Spinal cord (tissue), 10 donors: ENCODE data around the gene GPR85. TPM values are rescaled to one million over a fixed set of nuclear protein-coding genes. Genes with fewer than 3 reads are reported as not detected.
A peak's percentile ranks its signal among the peaks of the same experiment; 100 is the strongest.

ENCODE experiments used
- DNase-seq, 6 donors: peaks; one replicate each; pipeline versions ENCODE4 v3.0.0 to v3.0.0-alpha.2; 2013 to 2015; ENCODE audit warnings: low spot score in 6 of 6, low read depth in 4 of 6
- H3K27ac ChIP-seq: one replicate; pipeline ENCODE4 v1.5.1; 2013; ENCODE audit warnings: low read depth, low read length, control low read depth
- H3K27me3 ChIP-seq: one replicate; pipeline ENCODE4 v1.6.1; 2013; ENCODE audit warnings: low read length; ENCODE audit not compliant: control insufficient read depth, insufficient read depth
- H3K36me3 ChIP-seq: one replicate; pipeline ENCODE4 v1.6.1; 2013; ENCODE audit warnings: low read length; ENCODE audit not compliant: control insufficient read depth, insufficient read depth
- H3K4me1 ChIP-seq: one replicate; pipeline ENCODE4 v1.6.1; 2013; ENCODE audit warnings: low read length; ENCODE audit not compliant: control insufficient read depth, insufficient read depth
- H3K4me3 ChIP-seq: one replicate; pipeline ENCODE4 v1.5.1; 2013; ENCODE audit warnings: low read depth, low read length, control low read depth
- H3K9me3 ChIP-seq: one replicate; pipeline ENCODE4 v1.6.1; 2013; ENCODE audit warnings: low read length; ENCODE audit not compliant: control insufficient read depth, insufficient read depth
- WGBS: methylation state at CpG from one replicate; pipeline ENCODE4 v1.1.5; 2013; ENCODE audit warnings: missing lambda C conversion rate; ENCODE audit not compliant: insufficient coverage; 5-methylcytosine and 5-hydroxymethylcytosine counted together
- long read RNA-seq, 4 donors: transcript quantifications; one replicate each; lab custom pipeline, GENCODE V29; 2026
- polyA plus RNA-seq, 2 donors: library from polyadenylated mRNA; unstranded; fragments of 120-200 nt; gene quantifications; one replicate each; pipeline ENCODE4 v1.2.1, GENCODE V29; 2013; ENCODE audit not compliant: insufficient read length in 2 of 2
- total RNA-seq, 2 donors: library from RNA; depleted of rRNA in 1 of 2; stranded (reverse); fragments of 120-200 nt in 1 of 2; fragments of >200 nt in 1 of 2; gene quantifications; one replicate each; pipeline versions ENCODE4 v1.2.3 to v1.2.4, GENCODE V29; 2013 to 2014
- donor health status: healthy.

Gene GPR85, protein sequence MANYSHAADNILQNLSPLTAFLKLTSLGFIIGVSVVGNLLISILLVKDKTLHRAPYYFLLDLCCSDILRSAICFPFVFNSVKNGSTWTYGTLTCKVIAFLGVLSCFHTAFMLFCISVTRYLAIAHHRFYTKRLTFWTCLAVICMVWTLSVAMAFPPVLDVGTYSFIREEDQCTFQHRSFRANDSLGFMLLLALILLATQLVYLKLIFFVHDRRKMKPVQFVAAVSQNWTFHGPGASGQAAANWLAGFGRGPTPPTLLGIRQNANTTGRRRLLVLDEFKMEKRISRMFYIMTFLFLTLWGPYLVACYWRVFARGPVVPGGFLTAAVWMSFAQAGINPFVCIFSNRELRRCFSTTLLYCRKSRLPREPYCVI
- total RNA-seq: 10 to 100 TPM; 13.6 to 46.8 TPM
- polyA plus RNA-seq: 10 to 100 TPM; 34.6 to 38.1 TPM
- long read RNA-seq, donor 1, full-length matches to known transcripts: 8 of 8 reads
- long read RNA-seq, donor 1, partial matches to known transcripts: 0 of 8 reads
- long read RNA-seq, donor 1, other reads (novel, unspliced or antisense): 0 of 8 reads
- long read RNA-seq, donor 2, partial matches to known transcripts: 0 of 3 reads
- long read RNA-seq, donor 2, other reads (novel, unspliced or antisense): 0 of 3 reads
- long read RNA-seq, donor 3, partial matches to known transcripts: 0 of 6 reads
- long read RNA-seq, donor 3, other reads (novel, unspliced or antisense): 0 of 6 reads
- long read RNA-seq, donor 4, partial matches to known transcripts: 0 of 3 reads
- long read RNA-seq, donor 4, other reads (novel, unspliced or antisense): 0 of 3 reads

- peak within 1 kb of the TSS; percentile 83 for H3K27ac ChIP-seq
These were observed at the start of gene GPR85 for GRCh38 chr7:113086431-113086888. Gene GPR85, minus strand, starts transcription at chr7:113086827. Its CDS starts 2,106 bp downstream, at chr7:113084721.

GRCh38 chr7:113134025-113134424 lies 47.4 kb upstream of the GPR85 start:
- H3K36me3 ChIP-seq: no peaks in the 10 kb centered on the region
- DNase-seq: no peak
- no peaks in the 10 kb centered on the region for H3K9me3 ChIP-seq
- H3K4me1 ChIP-seq: no peaks in the 10 kb centered on the region
- 78% methylated on average over 1 of the region's 1 CpG for WGBS
- H3K27me3 ChIP-seq: no peaks in the 10 kb centered on the region
- no peak overlapping the region for H3K4me3 ChIP-seq
- H3K27ac ChIP-seq: no peak overlapping the region

More at GRCh38 chr7:113086431-113086888, at the start of gene GPR85:
- DNase-seq: peak in 5 of 6 donors; percentile 53 to 97 (median 83)
- no peaks in the 10 kb centered on the region for H3K27me3 ChIP-seq
- peak within 1 kb of the TSS; percentile 47 for H3K4me3 ChIP-seq
- no peaks in the 10 kb centered on the region for H3K36me3 ChIP-seq
- no peaks in the 10 kb centered on the region for H3K9me3 ChIP-seq
- WGBS: 0% methylated on average over 21 of the region's 29 CpGs
- H3K4me1 ChIP-seq: peaks cover 9% of the 10 kb centered on the region

DNA sequence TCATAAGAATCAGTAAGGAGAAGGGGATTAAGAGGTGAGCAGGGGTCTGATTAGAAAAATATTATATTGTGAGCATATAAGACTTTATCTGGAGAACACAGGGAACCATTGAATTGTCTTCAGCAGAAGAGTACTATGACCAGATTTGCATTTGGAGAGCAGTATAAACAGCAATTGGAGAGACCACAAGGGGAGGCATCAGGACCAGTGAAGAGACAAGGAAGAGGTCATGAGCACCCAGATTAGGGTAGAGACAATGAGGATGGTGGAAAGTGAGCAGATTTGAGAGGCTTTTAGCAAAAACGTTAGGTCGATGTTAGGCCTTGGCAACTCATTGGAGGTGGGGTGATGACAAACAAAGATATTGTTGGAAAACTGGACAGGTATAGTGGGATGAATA lies 44.7 kb upstream of the GPR85 start:
- DNase-seq: no peak
- Histone ChIP-seq H3K4me3 (no peak overlapping the region), H3K27me3 (no peaks in the 10 kb centered on the region), H3K27ac (no peak overlapping the region), H3K9me3 (no peaks in the 10 kb centered on the region), H3K4me1 (no peaks in the 10 kb centered on the region), H3K36me3 (no peaks in the 10 kb centered on the region)
- WGBS: 91% methylated on average over 2 of the region's 2 CpGs

DNA sequence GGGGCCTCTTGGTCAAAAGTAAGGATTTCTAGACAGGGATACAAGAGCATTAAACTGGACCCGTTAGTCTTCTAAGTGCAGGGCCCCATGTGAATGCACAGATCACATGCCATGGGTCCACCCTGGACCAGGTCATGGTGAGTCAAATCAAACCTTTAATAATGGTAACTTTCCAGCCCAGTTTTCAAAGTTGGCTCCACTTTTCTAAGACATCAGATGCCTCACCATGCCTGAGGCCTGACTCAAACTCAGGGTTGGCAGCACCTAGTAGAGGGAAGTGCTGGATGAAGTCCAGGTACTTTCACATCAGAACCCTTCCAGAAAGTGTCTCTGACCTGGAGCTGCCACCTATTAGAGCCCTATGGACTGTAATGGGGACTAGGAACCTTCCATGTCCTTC lies 41.4 kb upstream of the GPR85 start:
- 82% methylated on average over 1 of the region's 1 CpG for WGBS
- H3K4me3 ChIP-seq: no peak overlapping the region
- no peak for DNase-seq
- H3K36me3 ChIP-seq: no peaks in the 10 kb centered on the region
- no peak overlapping the region for H3K27ac ChIP-seq
- no peaks in the 10 kb centered on the region for H3K27me3 ChIP-seq
- H3K4me1 ChIP-seq: no peaks in the 10 kb centered on the region
- no peaks in the 10 kb centered on the region for H3K9me3 ChIP-seq

DNA sequence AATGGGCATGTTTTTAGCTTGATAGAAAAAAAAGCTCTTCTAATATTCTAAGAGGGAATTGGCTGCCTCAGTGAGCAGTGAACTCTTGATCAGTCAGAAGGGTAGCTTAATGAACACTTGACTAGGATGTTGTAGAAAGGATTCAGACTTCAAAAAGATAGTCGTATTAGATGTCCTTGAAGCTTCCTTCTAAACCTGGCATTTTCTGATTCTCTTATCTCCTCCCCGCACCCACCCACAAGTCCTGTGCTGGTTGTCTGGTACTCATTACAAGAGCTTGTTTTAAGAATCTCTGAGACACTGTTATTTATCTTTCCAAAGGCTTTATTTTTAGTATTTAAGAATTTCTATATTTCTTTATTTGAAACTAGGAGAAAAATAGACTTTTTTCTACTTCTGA lies 39.1 kb upstream of the GPR85 start:
- H3K4me3 ChIP-seq: no peak overlapping the region
- H3K27ac ChIP-seq: no peak overlapping the region
- no CpG with 5 or more reads among the region's 2 CpGs for WGBS
- H3K27me3 ChIP-seq: no peaks in the 10 kb centered on the region
- DNase-seq: no peak
- no peaks in the 10 kb centered on the region for H3K9me3 ChIP-seq
- no peaks in the 10 kb centered on the region for H3K36me3 ChIP-seq
- H3K4me1 ChIP-seq: no peaks in the 10 kb centered on the region

DNA sequence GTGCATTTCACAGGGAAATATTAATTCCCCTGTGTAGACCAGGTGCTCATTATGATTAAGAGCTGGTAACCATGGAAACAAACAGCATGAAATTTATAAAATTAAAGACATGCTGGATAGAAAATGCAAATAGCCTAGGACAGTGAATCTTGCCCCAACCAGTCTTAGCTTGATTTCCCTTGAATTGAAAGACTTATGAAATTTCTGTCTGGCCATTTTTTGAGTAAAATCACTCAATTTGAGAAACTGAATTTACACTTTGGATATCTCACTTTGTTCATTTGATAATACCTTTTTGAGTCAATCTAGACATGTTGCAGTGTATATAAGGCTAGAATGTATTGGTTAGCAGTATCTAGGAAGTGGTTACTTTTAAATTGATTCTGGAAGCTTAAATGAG lies 36.1 kb upstream of the GPR85 start:
- H3K4me3 ChIP-seq: no peak overlapping the region
- no peaks in the 10 kb centered on the region for H3K36me3 ChIP-seq
- H3K27ac ChIP-seq: no peak overlapping the region
- H3K9me3 ChIP-seq: no peaks in the 10 kb centered on the region
- no peaks in the 10 kb centered on the region for H3K4me1 ChIP-seq
- DNase-seq: peak in 1 of 6 donors; percentile 29
- H3K27me3 ChIP-seq: no peaks in the 10 kb centered on the region

- H3K27ac ChIP-seq: no peak overlapping the region
- no peak overlapping the region for H3K4me3 ChIP-seq
- no peak for DNase-seq
- no peaks in the 10 kb centered on the region for H3K9me3 ChIP-seq
- WGBS: no CpG with 5 or more reads among the region's 1 CpG
- H3K27me3 ChIP-seq: no peaks in the 10 kb centered on the region
- no peaks in the 10 kb centered on the region for H3K36me3 ChIP-seq
- H3K4me1 ChIP-seq: no peaks in the 10 kb centered on the region
These were observed 34.0 kb upstream of the GPR85 start for GRCh38 chr7:113120647-113121046.

- Histone ChIP-seq H3K27ac (no peak overlapping the region), H3K9me3 (no peaks in the 10 kb centered on the region), H3K4me1 (no peaks in the 10 kb centered on the region), H3K27me3 (no peaks in the 10 kb centered on the region), H3K36me3 (no peaks in the 10 kb centered on the region), H3K4me3 (no peak overlapping the region)
- WGBS: no CpG with 5 or more reads among the region's 6 CpGs
- no peak for DNase-seq
These were observed 32.8 kb upstream of the GPR85 start for GRCh38 chr7:113119429-113119828.

GRCh38 chr7:113118074-113118959 lies 31.7 kb upstream of the GPR85 start, which contains the start of gene SMIM30:
Gene SMIM30, minus strand, starts transcription at chr7:113118554. Its CDS starts 976 bp downstream, at chr7:113117578.
- Histone ChIP-seq H3K27me3 (no peaks in the 10 kb centered on the region), H3K4me3 (peak within 1 kb of the TSS; percentile 82), H3K9me3 (no peaks in the 10 kb centered on the region), H3K36me3 (no peaks in the 10 kb centered on the region), H3K27ac (peak within 1 kb of the TSS; percentile 27), H3K4me1 (no peaks in the 10 kb centered on the region)
- 0% methylated on average over 6 of the region's 35 CpGs for WGBS
- DNase-seq: peak; percentile 77 to 98 (median 87)
